Measurements from ENCODE around the gene CCDC169.

- no peak for TF ChIP-seq CREB5 (CRISPR knock-in tag; IDR thresholded peaks at IDR 0.05; ENCODE audit: low read depth)
- no peak for TF ChIP-seq PPARA (CRISPR knock-in tag; IDR thresholded peaks at IDR 0.05; ENCODE audit: borderline replicate concordance)
- no peak for TF ChIP-seq PATZ1 (CRISPR knock-in tag; IDR thresholded peaks at IDR 0.05; ENCODE audit: borderline replicate concordance)
- no peak for TF ChIP-seq RARB (CRISPR knock-in tag; IDR thresholded peaks at IDR 0.05)
- TF ChIP-seq SNAI2 (CRISPR knock-in tag; IDR thresholded peaks at IDR 0.05), result no peak
- no peak for TF ChIP-seq CSRNP3 (CRISPR knock-in tag; IDR thresholded peaks at IDR 0.05)
- TF ChIP-seq ZFP30 (CRISPR knock-in tag; IDR thresholded peaks at IDR 0.05), result no peak
- no peak for TF ChIP-seq POU6F1 (CRISPR knock-in tag; IDR thresholded peaks at IDR 0.05; ENCODE audit: borderline replicate concordance, low read depth)
- no peak for TF ChIP-seq ZNF70 (CRISPR knock-in tag; IDR thresholded peaks at IDR 0.05)
- TF ChIP-seq ARNTL (CRISPR knock-in tag; IDR thresholded peaks at IDR 0.05; ENCODE audit: borderline replicate concordance, low read depth), result no peak
- no peak for TF ChIP-seq TSHZ2 (CRISPR knock-in tag; IDR thresholded peaks at IDR 0.05)
- no peak for TF ChIP-seq ZFP3 (CRISPR knock-in tag; IDR thresholded peaks at IDR 0.05)
Observed at GRCh38 chr13:36310417-36311108, 12.9 kb upstream of the CCDC169 start.
